ENCODE measurements around the gene NUP85.
A peak's percentile ranks its signal among the peaks of the same experiment; 100 is the strongest.
"Not testable (repeated sequence)": the region's sequence is repeated elsewhere in the genome, so short reads cannot be mapped to it uniquely, and the experiment has no call there.

NUP85 gene

DNA sequence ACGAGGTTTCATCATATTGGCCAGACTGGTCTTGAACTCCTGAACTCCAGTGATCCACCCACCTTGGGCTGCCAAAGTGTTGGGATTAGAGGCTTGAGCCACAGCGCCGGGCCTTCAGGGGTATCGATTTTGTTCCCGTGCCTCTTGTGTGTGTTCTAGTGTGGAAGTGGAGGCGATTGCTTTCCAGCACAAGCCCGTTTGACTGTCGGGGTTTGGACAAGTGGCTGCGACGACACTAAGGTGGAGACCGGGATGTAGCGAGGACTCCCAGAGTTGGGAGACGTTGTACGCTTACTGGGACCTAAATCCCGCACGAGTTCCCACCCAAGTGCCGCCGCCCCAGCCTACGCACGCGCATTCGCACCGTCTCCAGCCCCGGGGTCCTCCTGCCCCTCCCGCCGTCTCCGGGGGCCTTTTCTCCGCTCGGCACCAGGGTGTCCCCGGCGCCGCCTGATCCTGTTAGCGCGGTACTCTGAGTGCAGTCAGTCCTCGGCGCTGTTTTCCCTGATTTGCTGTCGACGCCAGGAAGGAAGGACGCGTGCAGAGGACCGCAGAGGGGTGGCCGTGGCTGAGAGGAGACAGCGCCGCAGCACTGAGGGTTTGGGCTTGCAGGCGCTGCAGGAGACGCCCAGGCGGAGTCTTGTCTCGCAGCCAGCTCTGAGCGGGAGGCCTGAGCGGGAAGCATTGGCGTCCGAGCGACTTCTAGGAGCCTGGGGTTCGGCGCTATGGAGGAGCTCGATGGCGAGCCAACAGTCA, at the start of gene NUP85:
Gene NUP85, plus strand, starts transcription at position 643 of the 756 bp plus-strand sequence. Its CDS starts 83 bp downstream, at position 726.
- intact Hi-C loops (cut with DNase I), result loop anchor here (10.0 kb wide), 1 partner anchor 90 kb away; no protein-coding TSS in a partner anchor
- DNase-seq, result peak; percentile 80 to 97 (median 93)

GRCh38 chr17:75158480-75158879, 47.0 kb upstream of the NUP85 start:
- intact Hi-C loops (cut with DNase I); DNase-seq: not testable (repeated sequence)

DNA sequence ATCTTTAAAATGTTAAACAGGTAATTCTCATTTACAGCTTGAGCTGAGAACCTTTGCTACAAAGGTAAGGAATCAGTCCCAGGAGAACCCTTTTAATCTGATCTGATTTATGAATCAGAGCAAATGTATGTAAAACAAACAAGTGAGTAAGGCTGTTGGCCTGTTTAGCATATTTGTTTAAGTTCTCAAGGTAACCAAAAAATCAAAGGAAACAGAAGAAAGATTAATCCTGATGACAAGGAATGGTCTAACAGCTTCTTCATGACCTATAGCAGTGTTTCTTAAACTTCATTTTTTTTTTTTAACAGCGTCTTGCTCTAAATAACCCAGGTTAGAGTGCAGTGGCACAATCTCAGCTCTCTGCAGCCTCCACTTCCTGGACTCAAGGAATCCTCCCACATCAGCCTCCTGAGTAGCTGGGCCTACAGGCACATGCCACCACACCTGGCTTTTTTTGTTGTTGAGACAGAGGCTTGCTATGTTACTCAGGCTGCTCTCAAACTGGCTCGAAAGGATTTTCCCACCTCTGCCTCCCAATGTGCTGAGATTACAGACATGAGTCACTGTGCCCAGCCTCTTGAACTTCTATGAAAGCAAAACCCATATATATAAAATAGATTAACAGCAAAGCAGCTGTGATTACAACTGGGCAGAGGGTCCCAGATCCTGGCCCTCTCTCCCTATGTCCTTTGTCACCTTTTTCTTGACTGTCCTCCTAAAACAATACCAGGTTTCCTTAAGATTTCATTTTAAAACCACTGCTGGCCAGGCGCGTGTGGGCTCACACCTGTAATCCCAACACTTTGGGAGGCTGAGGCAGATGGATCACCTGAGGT, 46.1 kb upstream of the NUP85 start:
- intact Hi-C loops (cut with DNase I), result no loop called here
- peak in 1 of 42 donors; percentile 22 for DNase-seq

- DNase-seq, result no peak
- intact Hi-C loops (cut with DNase I), result no loop called here
These were observed 45.3 kb upstream of the NUP85 start for GRCh38 chr17:75160211-75160610.

GRCh38 chr17:75163074-75163473, 42.4 kb upstream of the NUP85 start:
- intact Hi-C loops (cut with DNase I), result no loop called here
- DNase-seq, result no peak

- DNase-seq; intact Hi-C loops (cut with DNase I): not testable (repeated sequence)
These were observed 40.9 kb upstream of the NUP85 start for GRCh38 chr17:75164606-75165005.

- intact Hi-C loops (cut with DNase I), result no loop called here
- no peak for DNase-seq
These were observed 36.5 kb upstream of the NUP85 start for GRCh38 chr17:75168998-75169397.

GRCh38 chr17:75173526-75173925, 32.0 kb upstream of the NUP85 start:
- DNase-seq, result no peak
- intact Hi-C loops (cut with DNase I), result no loop called here

- intact Hi-C loops (cut with DNase I), result no loop called here
- no peak for DNase-seq
These were observed 30.5 kb upstream of the NUP85 start for GRCh38 chr17:75174996-75175395.

DNA sequence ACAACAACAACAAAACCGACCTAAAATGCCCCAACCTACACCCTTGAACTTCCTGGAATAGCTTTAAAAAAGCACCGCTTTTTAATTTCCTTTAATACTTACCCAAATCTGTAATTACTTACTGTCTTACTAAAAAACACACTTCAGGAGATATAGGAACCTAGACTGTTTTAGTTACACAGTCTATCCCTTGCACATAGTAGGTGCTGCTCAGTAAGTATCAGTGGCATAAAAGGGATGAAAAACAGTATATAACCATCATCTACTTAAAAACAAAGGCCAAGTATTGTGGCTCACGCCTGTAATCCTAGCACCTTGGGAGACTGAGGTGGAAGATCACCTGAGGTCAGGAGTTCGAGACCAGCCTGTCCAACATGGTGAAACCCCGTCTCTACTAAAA, 28.9 kb upstream of the NUP85 start:
- no peak for DNase-seq
- intact Hi-C loops (cut with DNase I), result no loop called here

DNA sequence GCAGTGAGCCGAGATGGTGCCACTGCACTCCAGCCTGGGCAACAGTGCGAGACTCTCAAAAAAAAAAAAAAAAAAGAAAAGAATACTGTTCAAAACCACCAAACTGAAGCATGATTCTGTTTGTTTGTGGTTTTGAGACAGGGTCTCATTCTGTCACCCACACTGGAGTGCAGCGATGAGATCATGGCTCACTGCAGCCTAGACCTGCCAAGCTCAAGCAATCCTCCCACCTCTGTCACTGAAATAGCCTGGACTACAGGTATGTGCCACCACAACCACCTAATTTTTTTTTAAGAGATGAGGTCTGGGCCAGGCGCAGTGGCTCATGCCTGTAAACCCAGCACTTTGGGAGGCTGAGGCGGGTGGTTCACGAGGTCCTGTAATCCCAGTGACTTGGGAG, 27.0 kb upstream of the NUP85 start:
- intact Hi-C loops (cut with DNase I), result no loop called here
- no peak for DNase-seq

- intact Hi-C loops (cut with DNase I), result loop anchor here (10.0 kb wide), 1 partner anchor 206 kb away; the partner anchor contains the start of gene HID1
- DNase-seq, result no peak
These were observed 24.4 kb upstream of the NUP85 start for GRCh38 chr17:75181110-75181509.

- intact Hi-C loops (cut with DNase I), result loop anchor here (10.0 kb wide), 1 partner anchor 207 kb away; the partner anchor contains the start of gene HID1
- DNase-seq, result peak in 36 of 42 donors; percentile 9 to 59 (median 25)
These were observed 23.7 kb upstream of the NUP85 start for GRCh38 chr17:75181608-75182318.

GRCh38 chr17:75182319-75182568, 23.2 kb upstream of the NUP85 start:
- intact Hi-C loops (cut with DNase I), result loop anchor here (10.0 kb wide), 1 partner anchor 207 kb away; the partner anchor contains the start of gene HID1
- no peak for DNase-seq

- DNase-seq, result peak; percentile 74 to 95 (median 89)
- intact Hi-C loops (cut with DNase I), result loop anchor here (10.0 kb wide), 1 partner anchor 208 kb away; the partner anchor contains the start of gene HID1
These were observed 22.7 kb upstream of the NUP85 start, which contains the start of gene SUMO2 for GRCh38 chr17:75182569-75183436. TSS of gene SUMO2 (minus strand) at chr17:75182959. CDS start at chr17:75182834, 125 bp downstream.

DNA sequence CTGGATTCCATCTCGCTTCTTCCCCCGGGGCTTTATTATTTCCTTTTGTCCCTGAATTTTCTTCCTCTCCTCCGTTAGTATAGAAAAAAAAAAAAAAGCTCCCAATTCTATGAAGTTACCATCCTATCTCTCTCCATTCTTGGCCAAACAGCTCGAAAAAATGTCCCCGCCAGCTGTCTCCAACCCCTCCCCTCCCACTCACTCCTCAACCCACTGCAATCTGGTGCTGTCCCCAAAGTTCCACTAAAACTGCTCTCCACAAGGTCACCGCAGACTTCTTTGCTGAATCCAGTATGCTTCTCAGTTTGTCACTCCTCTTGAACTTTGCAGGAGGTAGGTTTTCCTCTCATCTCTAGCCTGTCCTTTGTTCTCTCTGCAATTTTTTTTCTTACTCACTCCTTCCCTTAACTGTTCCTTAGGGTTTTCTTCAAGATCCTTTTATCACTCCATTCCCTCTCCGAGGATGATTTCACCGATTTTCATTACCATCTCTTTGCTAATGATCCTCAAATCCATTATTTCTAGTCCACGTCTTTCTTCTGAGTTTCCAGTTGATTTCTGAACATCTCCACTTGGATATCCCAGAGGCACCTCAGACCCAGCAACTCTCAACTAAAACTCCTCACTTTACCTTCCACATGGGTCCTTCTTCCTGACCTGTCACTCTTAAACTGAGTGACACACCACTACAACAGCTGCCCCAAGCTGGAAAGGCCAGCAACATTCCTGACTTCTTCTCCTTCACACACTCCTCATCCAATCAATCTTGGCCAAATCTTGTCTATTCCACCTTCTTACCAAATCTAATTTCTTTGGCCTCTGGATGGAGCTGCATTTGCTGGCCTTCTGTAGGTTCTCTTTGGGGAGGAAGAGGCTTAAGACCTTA, 21.2 kb upstream of the NUP85 start:
- intact Hi-C loops (cut with DNase I), result loop anchor here (10.0 kb wide), 1 partner anchor 209 kb away; the partner anchor contains the start of gene HID1
- no peak for DNase-seq

- intact Hi-C loops (cut with DNase I), result loop anchor here (10.0 kb wide), 1 partner anchor 214 kb away; the partner anchor contains the start of gene HID1
- no peak for DNase-seq
These were observed 16.9 kb upstream of the NUP85 start for GRCh38 chr17:75188614-75189013.
